B cell (primary cell): ENCODE results near the gene CARMIL1. TPM values are rescaled to one million over a fixed set of nuclear protein-coding genes. Genes with fewer than 3 reads are reported as not detected.
"Not testable (repeated sequence)": the region's sequence is repeated elsewhere in the genome, so short reads cannot be mapped to it uniquely, and the experiment has no call there.

ENCODE experiments used
- ATAC-seq: fragments of 200-7000 bp; cut with Tn5 transposase; one replicate; pipeline ENCODE4 v1.10.0; 2021; ENCODE audit warnings: low read depth, mild to moderate bottlenecking, moderate number of reproducible peaks, moderate library complexity
- CTCF ChIA-PET: fragments of 350-600 bp; sonication (Branson Sonifier 250); formaldehyde crosslinking; loops from one replicate; lab custom pipeline; 2021; ENCODE audit warnings: antibody characterized with exemption, inconsistent platforms; lab: Charles Lee
- POLR2A ChIA-PET: fragments of 350-600 bp; sonication (Branson Sonifier 250); formaldehyde crosslinking; loops from one replicate; lab custom pipeline; 2021; ENCODE audit warnings: antibody characterized with exemption; lab: Charles Lee
- DNase-seq: peaks from one replicate; pipeline ENCODE4 v3.0.0; 2013
- H2AFZ ChIP-seq: 2 replicates; pipeline ENCODE4 v1.6.1; 2012; ENCODE audit warnings: mild to moderate bottlenecking, low read depth, low read length; ENCODE audit not compliant: insufficient read depth, poor library complexity, severe bottlenecking
- H3K27ac ChIP-seq, 2 donors: 1 replicate in 1 of 2; 2 replicates in 1 of 2; pipeline ENCODE4 v1.5.1; 2012 to 2013; ENCODE audit warnings: low read length in 2 of 2, mild to moderate bottlenecking in 2 of 2, moderate library complexity in 1 of 2
- H3K27me3 ChIP-seq, 4 experiments: fragments of 200-600 bp in 1 of 4; sonication (generic) in 1 of 4; replicated peaks in 1 of 4; 1 replicate in 2 of 4; 2 replicates in 2 of 4; pipeline versions ENCODE4 v1.6.1 to v1.7.0; 2013 to 2016; ENCODE audit warnings: low read length in 3 of 4, mild to moderate bottlenecking in 2 of 4, mixed read lengths in 1 of 4, moderate library complexity in 1 of 4; ENCODE audit not compliant: insufficient read depth in 4 of 4, control insufficient read depth in 3 of 4; ENCODE audit errors: control extremely low read depth in 1 of 4
- H3K36me3 ChIP-seq, 2 experiments: replicated peaks in 1 of 2; 1 replicate in 1 of 2; 2 replicates in 1 of 2; pipeline versions ENCODE4 v1.6.1 to v1.7.1; 2013; ENCODE audit warnings: low read length in 1 of 2; ENCODE audit not compliant: insufficient read depth in 2 of 2, control insufficient read depth in 1 of 2; ENCODE audit errors: control extremely low read depth in 1 of 2, extremely low read depth in 1 of 2
- H3K4me1 ChIP-seq, 2 donors: fragments of 200-600 bp in 1 of 2; sonication (generic) in 1 of 2; 1 replicate in 1 of 2; 2 replicates in 1 of 2; pipeline versions ENCODE4 v1.5.1 to v1.6.1; 2013 to 2017; ENCODE audit warnings: low read length in 2 of 2; ENCODE audit not compliant: control insufficient read depth in 2 of 2, insufficient read depth in 2 of 2
- H3K4me2 ChIP-seq: replicated peaks from 2 replicates; pipeline ENCODE3; 2012; ENCODE audit warnings: mild to moderate bottlenecking, low read depth, low read length; ENCODE audit not compliant: poor library complexity, severe bottlenecking
- H3K4me3 ChIP-seq, 5 experiments: fragments of 200-600 bp in 1 of 5; sonication (generic) in 1 of 5; 1 replicate in 3 of 5; 2 replicates in 2 of 5; pipeline versions ENCODE4 v1.5.1 to v1.7.0; 2011 to 2016; ENCODE audit warnings: low read length in 4 of 5, mild to moderate bottlenecking in 4 of 5, low read depth in 2 of 5, control low read depth in 1 of 5, moderate library complexity in 1 of 5; ENCODE audit not compliant: insufficient read depth in 1 of 5; ENCODE audit errors: control extremely low read depth in 1 of 5, extremely low read depth in 1 of 5
- H3K79me2 ChIP-seq: fragments of 200-600 bp; sonication (generic); one replicate; pipeline ENCODE4 v1.6.0; 2016; ENCODE audit warnings: low read length; ENCODE audit not compliant: control insufficient read depth, insufficient read depth
- H3K9ac ChIP-seq: fragments of 200-600 bp; sonication (generic); 2 replicates; pipeline ENCODE4 v1.6.1; 2017; ENCODE audit warnings: mild to moderate bottlenecking, low read length, moderate library complexity
- H3K9me3 ChIP-seq, 3 donors: one replicate each; pipeline versions ENCODE4 v1.6.1 to v1.7.1; 2013; ENCODE audit warnings: low read length in 2 of 3; ENCODE audit not compliant: control insufficient read depth in 2 of 3, insufficient read depth in 1 of 3; ENCODE audit errors: control extremely low read depth in 1 of 3
- H4K20me1 ChIP-seq: 2 replicates; pipeline ENCODE4 v1.6.0; 2012; ENCODE audit warnings: mild to moderate bottlenecking, low read length; ENCODE audit not compliant: insufficient read depth, control insufficient read depth, poor library complexity, severe bottlenecking
- H3K27ac Mint-ChIP-seq: one replicate; pipeline ENCODE4 v1.8.0; 2021; ENCODE audit warnings: mixed read lengths
- H3K27me3 Mint-ChIP-seq: one replicate; pipeline ENCODE4 v1.8.0; 2021; ENCODE audit warnings: mixed read lengths
- H3K4me1 Mint-ChIP-seq: one replicate; pipeline ENCODE4 v1.8.0; 2021; ENCODE audit warnings: mixed read lengths
- H3K4me3 Mint-ChIP-seq: one replicate; pipeline ENCODE4 v1.8.0; 2021; ENCODE audit warnings: mixed read lengths
- H3K9me3 Mint-ChIP-seq: one replicate; pipeline ENCODE4 v1.8.0; 2022; ENCODE audit warnings: mixed read lengths; ENCODE audit not compliant: insufficient read depth
- EZH2 ChIP-seq: IDR thresholded peaks from 2 replicates; pipeline ENCODE4 v1.6.1; 2012; ENCODE audit warnings: borderline replicate concordance, low read depth, mild to moderate bottlenecking, moderate library complexity, low read length; ENCODE audit not compliant: insufficient read depth, poor library complexity, severe bottlenecking
- whole genome bisulfite sequencing: methylation state at CpG from one replicate; pipeline ENCODE4 v1.1.5; 2013; ENCODE audit warnings: missing lambda C conversion rate; ENCODE audit not compliant: insufficient coverage; 5-methylcytosine and 5-hydroxymethylcytosine counted together
- intact Hi-C: fragments of 100-400 bp; cut with micrococcal nuclease; formaldehyde crosslinking; loops from one replicate; pipeline ENCODE4 v1.10.0; 2022
- polyA plus RNA-seq: library from polyadenylated mRNA; depleted of rRNA; stranded (reverse); fragments of >200 nt; gene quantifications from 2 replicates; pipeline ENCODE4 v1.2.3, GENCODE V29; 2012
- total RNA-seq, 2 donors: library from RNA; stranded (reverse); fragments of 120-200 nt in 1 of 2; gene quantifications; 1 replicate in 1 of 2; 2 replicates in 1 of 2; pipeline versions ENCODE4 v1.2.3 to v1.2.4, GENCODE V29; 2013 to 2022
- TF ChIP-seq, protein P1 (sequence below): fragments of 200-600 bp; IDR thresholded peaks from one replicate; pipeline ENCODE4 v1.8.0; 2022; ENCODE audit warnings: antibody characterized with exemption, mild to moderate bottlenecking

Gene CARMIL1
- total and polyA plus RNA-seq, 2 donors (not counting 1 experiment from before 2014, with no cell fraction given) = 7.5 to 11.0 TPM

GRCh38 chr6:25381077-25381476 is 101.9 kb downstream of the CARMIL1 start:
- H3K27me3 Mint-ChIP-seq = peaks cover 6% of the 10 kb centered on the region
- H2AFZ ChIP-seq = no peak overlapping the region
- H3K4me3 Mint-ChIP-seq = no peak overlapping the region
- H3K9me3 ChIP-seq = peaks cover 0 to 6% (median 0%) of the 10 kb centered on the region in 3 donors
- no peak overlapping the region for H3K4me2 ChIP-seq
- no peaks in the 10 kb centered on the region for H4K20me1 ChIP-seq
- intact Hi-C loops = loop anchor here (10.0 kb wide), 1 partner anchor 94 kb away; no protein-coding TSS in a partner anchor
- peaks cover 5% of the 10 kb centered on the region for H3K4me1 Mint-ChIP-seq
- ChIA-PET POLR2A (no interaction called here), CTCF (no interaction called here)
- no peaks in the 10 kb centered on the region for H3K36me3 ChIP-seq
- no peak overlapping the region for H3K4me3 ChIP-seq
- H3K9me3 Mint-ChIP-seq = peaks cover 3% of the 10 kb centered on the region
- no peak overlapping the region for H3K27ac Mint-ChIP-seq
- no peak overlapping the region for H3K9ac ChIP-seq
- H3K27ac ChIP-seq = no peak overlapping the region
- no peaks in the 10 kb centered on the region for H3K27me3 ChIP-seq
- no peaks in the 10 kb centered on the region for H3K4me1 ChIP-seq
- peaks cover 36% of the 10 kb centered on the region for H3K79me2 ChIP-seq
- no peak for ATAC-seq
- TF ChIP-seq EZH2 = no peak
- TF ChIP-seq, protein P1, sequence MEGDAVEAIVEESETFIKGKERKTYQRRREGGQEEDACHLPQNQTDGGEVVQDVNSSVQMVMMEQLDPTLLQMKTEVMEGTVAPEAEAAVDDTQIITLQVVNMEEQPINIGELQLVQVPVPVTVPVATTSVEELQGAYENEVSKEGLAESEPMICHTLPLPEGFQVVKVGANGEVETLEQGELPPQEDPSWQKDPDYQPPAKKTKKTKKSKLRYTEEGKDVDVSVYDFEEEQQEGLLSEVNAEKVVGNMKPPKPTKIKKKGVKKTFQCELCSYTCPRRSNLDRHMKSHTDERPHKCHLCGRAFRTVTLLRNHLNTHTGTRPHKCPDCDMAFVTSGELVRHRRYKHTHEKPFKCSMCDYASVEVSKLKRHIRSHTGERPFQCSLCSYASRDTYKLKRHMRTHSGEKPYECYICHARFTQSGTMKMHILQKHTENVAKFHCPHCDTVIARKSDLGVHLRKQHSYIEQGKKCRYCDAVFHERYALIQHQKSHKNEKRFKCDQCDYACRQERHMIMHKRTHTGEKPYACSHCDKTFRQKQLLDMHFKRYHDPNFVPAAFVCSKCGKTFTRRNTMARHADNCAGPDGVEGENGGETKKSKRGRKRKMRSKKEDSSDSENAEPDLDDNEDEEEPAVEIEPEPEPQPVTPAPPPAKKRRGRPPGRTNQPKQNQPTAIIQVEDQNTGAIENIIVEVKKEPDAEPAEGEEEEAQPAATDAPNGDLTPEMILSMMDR = no peak
- 63% methylated on average over 1 of the region's 1 CpG for WGBS
- DNase-seq = no peak

DNA sequence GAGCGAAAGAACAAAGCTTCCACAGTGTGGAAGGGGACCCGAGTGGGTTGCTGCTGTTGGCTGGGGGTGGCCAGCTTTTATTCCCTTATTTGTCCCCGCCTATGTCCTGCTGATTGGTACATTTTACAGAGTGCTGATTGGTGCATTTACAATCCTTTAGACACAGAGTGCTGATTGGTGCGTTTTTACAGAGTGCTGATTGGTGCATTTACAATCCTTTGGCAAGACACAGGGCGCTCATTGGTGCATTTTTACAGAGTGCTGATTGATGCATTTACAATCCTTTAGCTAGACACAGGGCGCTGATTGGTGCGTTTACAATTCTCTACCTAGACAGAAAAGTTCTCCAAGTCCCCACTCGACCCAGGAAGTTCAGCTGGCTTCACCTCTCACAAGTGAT is 103.3 kb downstream of the CARMIL1 start:
- H3K9me3 Mint-ChIP-seq, H3K9me3 ChIP-seq, H4K20me1 ChIP-seq, H3K27me3 Mint-ChIP-seq, H2AFZ ChIP-seq, H3K4me1 ChIP-seq, H3K9ac ChIP-seq, POLR2A ChIA-PET, H3K27ac ChIP-seq, DNase-seq, H3K4me3 Mint-ChIP-seq, H3K27me3 ChIP-seq, H3K4me2 ChIP-seq, H3K27ac Mint-ChIP-seq, ATAC-seq, H3K36me3 ChIP-seq, H3K4me3 ChIP-seq, CTCF ChIA-PET: not testable (repeated sequence)
- WGBS = 90% methylated on average over 6 of the region's 8 CpGs
- peaks cover 12% of the 10 kb centered on the region for H3K4me1 Mint-ChIP-seq
- intact Hi-C loops = loop anchor here (10.0 kb wide), 1 partner anchor 92 kb away; no protein-coding TSS in a partner anchor
- H3K79me2 ChIP-seq = peaks cover 23% of the 10 kb centered on the region
